HepG2 (cell line): ENCODE data around the gene EDN2. TPM values are rescaled to one million over a fixed set of nuclear protein-coding genes. Genes with fewer than 3 reads are reported as not detected.

Experiments
- CBFB ChIP-seq: sonication (generic); formaldehyde crosslinking; IDR thresholded peaks from 2 replicates; pipeline ENCODE4 v1.4.0; 2020; ENCODE audit warnings: missing genetic modification reagents
- FOXA1 ChIP-seq, 2 experiments: fragments of 450-650 bp in 1 of 2; sonication (generic) in 1 of 2; formaldehyde crosslinking in 1 of 2; IDR thresholded peaks; 2 replicates each; pipeline versions ENCODE4 v1.4.0 to v1.6.1; 2016 to 2020; ENCODE audit warnings: missing genetic modification reagents in 1 of 2
- FOXC1 ChIP-seq: sonication (generic); formaldehyde crosslinking; IDR thresholded peaks from 2 replicates; pipeline ENCODE4 v1.8.0; 2022; ENCODE audit warnings: mild to moderate bottlenecking, missing genetic modification reagents, borderline replicate concordance
- HMG20A ChIP-seq: IDR thresholded peaks from 2 replicates; pipeline ENCODE4 v1.6.1; 2016; ENCODE audit warnings: borderline replicate concordance
- KLF11 ChIP-seq: IDR thresholded peaks from 2 replicates; pipeline ENCODE4 v1.6.1; 2016; ENCODE audit warnings: missing compliant biosample characterization
- KLF9 ChIP-seq: IDR thresholded peaks from 2 replicates; pipeline ENCODE4 v1.6.1; 2016; ENCODE audit warnings: low read depth
- KMT2B ChIP-seq: IDR thresholded peaks from 2 replicates; pipeline ENCODE4 v1.6.1; 2016; ENCODE audit warnings: missing genetic modification reagents, missing compliant biosample characterization
- MATR3 ChIP-seq: sonication (generic); formaldehyde crosslinking; IDR thresholded peaks from 2 replicates; pipeline ENCODE4 v1.4.0; 2020; ENCODE audit warnings: missing genetic modification reagents
- MLLT10 ChIP-seq: sonication (generic); formaldehyde crosslinking; IDR thresholded peaks from 2 replicates; pipeline ENCODE4 v1.4.0; 2020; ENCODE audit warnings: missing genetic modification reagents
- POLR2G ChIP-seq: fragments of 200-400 bp; formaldehyde crosslinking; IDR thresholded peaks from 2 replicates; pipeline ENCODE4 v1.6.1; 2018; ENCODE audit warnings: mild to moderate bottlenecking, low read depth, low read length, moderate library complexity
- SMC3 ChIP-seq: IDR thresholded peaks from 2 replicates; pipeline ENCODE4 v1.6.1; 2011; ENCODE audit warnings: low read length, improper control_type of control experiment
- ZFX ChIP-seq: sonication (generic); formaldehyde crosslinking; IDR thresholded peaks from 2 replicates; pipeline ENCODE4 v1.4.0; 2020; ENCODE audit warnings: mild to moderate bottlenecking, low read depth, missing genetic modification reagents, moderate library complexity
- ZNF20 ChIP-seq: sonication (generic); formaldehyde crosslinking; IDR thresholded peaks from 2 replicates; pipeline ENCODE4 v1.4.0; 2020; ENCODE audit warnings: mild to moderate bottlenecking, moderate library complexity, missing genetic modification reagents
- ZNF260 ChIP-seq: sonication (generic); formaldehyde crosslinking; IDR thresholded peaks from 2 replicates; pipeline ENCODE4 v1.4.0; 2020; ENCODE audit warnings: missing genetic modification reagents, low read depth, mild to moderate bottlenecking, borderline replicate concordance
- ZNF34 ChIP-seq: sonication (generic); formaldehyde crosslinking; IDR thresholded peaks from 2 replicates; pipeline ENCODE4 v1.4.0; 2020; ENCODE audit warnings: mild to moderate bottlenecking, missing genetic modification reagents, borderline replicate concordance
- ZNF383 ChIP-seq: sonication (generic); formaldehyde crosslinking; IDR thresholded peaks from 2 replicates; pipeline ENCODE4 v1.4.0; 2020; ENCODE audit warnings: missing genetic modification reagents, mild to moderate bottlenecking, borderline replicate concordance
- ZSCAN25 ChIP-seq: sonication (generic); formaldehyde crosslinking; IDR thresholded peaks from 2 replicates; pipeline ENCODE4 v1.8.0; 2022; ENCODE audit warnings: mild to moderate bottlenecking, missing genetic modification reagents
- polyA plus RNA-seq, 8 experiments: library from polyadenylated mRNA; depleted of rRNA in 3 of 8; stranded (reverse) in 7 of 8; unstranded in 1 of 8; fragments of >200 nt; fragmentation: Illumina TruSeq in 4 of 8; extraction: Trizol in 4 of 8; gene quantifications; 2 replicates each; pipeline versions ENCODE4 v1.2.1 to v1.2.3, GENCODE V29; 2011 to 2016; ENCODE audit warnings: low read depth in 4 of 8, missing spikeins in 1 of 8, mixed read lengths in 1 of 8; ENCODE audit not compliant: insufficient read depth in 1 of 8
- total RNA-seq, 5 experiments: library from RNA; depleted of rRNA; stranded (reverse); fragments of >200 nt; fragmentation: Illumina TruSeq; extraction: Trizol; gene quantifications; 2 replicates each; pipeline ENCODE4 v1.2.3, GENCODE V29; 2016; ENCODE audit warnings: low read depth in 1 of 5
- TF ChIP-seq, protein P1 (sequence below): sonication (generic); formaldehyde crosslinking; IDR thresholded peaks from 2 replicates; pipeline ENCODE4 v1.9.0; 2022; ENCODE audit warnings: low read depth, missing genetic modification reagents
- TF ChIP-seq, protein P2 (sequence below): sonication (generic); formaldehyde crosslinking; IDR thresholded peaks from 2 replicates; pipeline ENCODE4 v1.4.0; 2020; ENCODE audit warnings: mild to moderate bottlenecking, missing genetic modification reagents
- TF ChIP-seq, protein P3 (sequence below): sonication (generic); formaldehyde crosslinking; IDR thresholded peaks from 2 replicates; pipeline ENCODE4 v1.4.0; 2020; ENCODE audit warnings: missing genetic modification reagents
- TF ChIP-seq, protein P4 (sequence below): sonication (generic); formaldehyde crosslinking; IDR thresholded peaks from 2 replicates; pipeline ENCODE4 v1.5.0; 2020; ENCODE audit warnings: mild to moderate bottlenecking, low read depth, missing genetic modification reagents, borderline replicate concordance
- TF ChIP-seq, protein P5 (sequence below): sonication (generic); formaldehyde crosslinking; IDR thresholded peaks from 2 replicates; pipeline ENCODE4 v1.8.0; 2022; ENCODE audit warnings: mild to moderate bottlenecking, missing genetic modification reagents, moderate library complexity
- TF ChIP-seq, protein P6 (sequence below): sonication (generic); formaldehyde crosslinking; IDR thresholded peaks from 2 replicates; pipeline ENCODE4 v1.8.1; 2022; ENCODE audit warnings: mild to moderate bottlenecking, missing genetic modification reagents

EDN2 gene
- total and polyA plus RNA-seq, 2 of the 13 experiments (the other 11 are each of a cell fraction or from before 2014, with no cell fraction given): not detected

DNA sequence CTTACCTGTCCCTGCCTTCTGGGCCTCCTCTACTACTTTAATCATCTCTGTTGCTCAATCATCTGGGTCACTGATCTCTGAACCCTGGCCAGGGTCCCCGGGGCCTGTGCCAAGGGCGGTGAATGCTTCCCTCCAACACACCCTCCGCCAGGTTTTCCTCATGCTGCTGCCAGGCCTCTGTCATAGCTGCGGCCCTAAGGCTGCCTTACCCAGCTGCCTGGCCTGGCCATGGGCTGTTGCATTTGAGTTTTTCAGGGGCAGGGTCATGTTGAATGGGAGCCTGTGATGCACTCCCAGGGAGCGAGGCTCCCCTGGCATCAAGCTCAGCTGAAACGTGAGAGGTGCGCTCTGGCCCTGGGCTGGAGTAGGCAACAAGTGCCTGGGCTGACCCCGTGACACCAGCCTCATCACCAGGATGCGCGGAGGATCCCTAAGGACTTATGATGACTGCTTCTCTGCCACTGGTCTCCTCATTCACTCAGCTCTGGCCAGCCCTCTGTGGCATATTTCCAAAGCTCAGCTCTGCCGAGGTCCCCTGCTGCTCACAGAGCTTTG lies 7.6 kb downstream of the EDN2 start (continued):
- TF ChIP-seq KLF11 (CRISPR knock-in tag): no peak
- TF ChIP-seq ZNF34 (CRISPR knock-in tag): no peak
- TF ChIP-seq ZSCAN25 (CRISPR knock-in tag): no peak
- TF ChIP-seq KLF9 (CRISPR knock-in tag): no peak
- TF ChIP-seq, protein P1, sequence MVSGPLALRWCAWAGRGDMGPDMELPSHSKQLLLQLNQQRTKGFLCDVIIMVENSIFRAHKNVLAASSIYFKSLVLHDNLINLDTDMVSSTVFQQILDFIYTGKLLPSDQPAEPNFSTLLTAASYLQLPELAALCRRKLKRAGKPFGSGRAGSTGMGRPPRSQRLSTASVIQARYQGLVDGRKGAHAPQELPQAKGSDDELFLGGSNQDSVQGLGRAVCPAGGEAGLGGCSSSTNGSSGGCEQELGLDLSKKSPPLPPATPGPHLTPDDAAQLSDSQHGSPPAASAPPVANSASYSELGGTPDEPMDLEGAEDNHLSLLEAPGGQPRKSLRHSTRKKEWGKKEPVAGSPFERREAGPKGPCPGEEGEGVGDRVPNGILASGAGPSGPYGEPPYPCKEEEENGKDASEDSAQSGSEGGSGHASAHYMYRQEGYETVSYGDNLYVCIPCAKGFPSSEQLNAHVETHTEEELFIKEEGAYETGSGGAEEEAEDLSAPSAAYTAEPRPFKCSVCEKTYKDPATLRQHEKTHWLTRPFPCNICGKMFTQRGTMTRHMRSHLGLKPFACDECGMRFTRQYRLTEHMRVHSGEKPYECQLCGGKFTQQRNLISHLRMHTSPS (CRISPR knock-in tag): peak; percentile 74; the same call in 1 of the 2 replicates
- TF ChIP-seq POLR2G: no peak
- TF ChIP-seq, protein P2, sequence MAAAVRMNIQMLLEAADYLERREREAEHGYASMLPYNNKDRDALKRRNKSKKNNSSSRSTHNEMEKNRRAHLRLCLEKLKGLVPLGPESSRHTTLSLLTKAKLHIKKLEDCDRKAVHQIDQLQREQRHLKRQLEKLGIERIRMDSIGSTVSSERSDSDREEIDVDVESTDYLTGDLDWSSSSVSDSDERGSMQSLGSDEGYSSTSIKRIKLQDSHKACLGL (CRISPR knock-in tag): no peak
- TF ChIP-seq SMC3: no peak
- TF ChIP-seq FOXA1 (IDR thresholded peaks at IDR 0.05): no peak
- no peak for TF ChIP-seq FOXA1 (CRISPR knock-in tag; IDR thresholded peaks at IDR 0.05)
- TF ChIP-seq, protein P3, sequence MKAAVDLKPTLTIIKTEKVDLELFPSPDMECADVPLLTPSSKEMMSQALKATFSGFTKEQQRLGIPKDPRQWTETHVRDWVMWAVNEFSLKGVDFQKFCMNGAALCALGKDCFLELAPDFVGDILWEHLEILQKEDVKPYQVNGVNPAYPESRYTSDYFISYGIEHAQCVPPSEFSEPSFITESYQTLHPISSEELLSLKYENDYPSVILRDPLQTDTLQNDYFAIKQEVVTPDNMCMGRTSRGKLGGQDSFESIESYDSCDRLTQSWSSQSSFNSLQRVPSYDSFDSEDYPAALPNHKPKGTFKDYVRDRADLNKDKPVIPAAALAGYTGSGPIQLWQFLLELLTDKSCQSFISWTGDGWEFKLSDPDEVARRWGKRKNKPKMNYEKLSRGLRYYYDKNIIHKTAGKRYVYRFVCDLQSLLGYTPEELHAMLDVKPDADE: no peak
- no peak for TF ChIP-seq ZNF260 (CRISPR knock-in tag)
- TF ChIP-seq MLLT10 (CRISPR knock-in tag): no peak
- peak; percentile 63 for TF ChIP-seq ZFX (CRISPR knock-in tag)
- TF ChIP-seq, protein P4, sequence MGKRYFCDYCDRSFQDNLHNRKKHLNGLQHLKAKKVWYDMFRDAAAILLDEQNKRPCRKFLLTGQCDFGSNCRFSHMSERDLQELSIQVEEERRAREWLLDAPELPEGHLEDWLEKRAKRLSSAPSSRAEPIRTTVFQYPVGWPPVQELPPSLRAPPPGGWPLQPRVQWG (CRISPR knock-in tag): no peak
- TF ChIP-seq MATR3 (CRISPR knock-in tag): no peak
- TF ChIP-seq, protein P5, sequence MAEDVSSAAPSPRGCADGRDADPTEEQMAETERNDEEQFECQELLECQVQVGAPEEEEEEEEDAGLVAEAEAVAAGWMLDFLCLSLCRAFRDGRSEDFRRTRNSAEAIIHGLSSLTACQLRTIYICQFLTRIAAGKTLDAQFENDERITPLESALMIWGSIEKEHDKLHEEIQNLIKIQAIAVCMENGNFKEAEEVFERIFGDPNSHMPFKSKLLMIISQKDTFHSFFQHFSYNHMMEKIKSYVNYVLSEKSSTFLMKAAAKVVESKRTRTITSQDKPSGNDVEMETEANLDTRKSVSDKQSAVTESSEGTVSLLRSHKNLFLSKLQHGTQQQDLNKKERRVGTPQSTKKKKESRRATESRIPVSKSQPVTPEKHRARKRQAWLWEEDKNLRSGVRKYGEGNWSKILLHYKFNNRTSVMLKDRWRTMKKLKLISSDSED (CRISPR knock-in tag): no peak
- TF ChIP-seq ZNF383 (CRISPR knock-in tag): no peak
- no peak for TF ChIP-seq ZNF20 (CRISPR knock-in tag)
- TF ChIP-seq FOXC1 (CRISPR knock-in tag): no peak
- TF ChIP-seq, protein P6, sequence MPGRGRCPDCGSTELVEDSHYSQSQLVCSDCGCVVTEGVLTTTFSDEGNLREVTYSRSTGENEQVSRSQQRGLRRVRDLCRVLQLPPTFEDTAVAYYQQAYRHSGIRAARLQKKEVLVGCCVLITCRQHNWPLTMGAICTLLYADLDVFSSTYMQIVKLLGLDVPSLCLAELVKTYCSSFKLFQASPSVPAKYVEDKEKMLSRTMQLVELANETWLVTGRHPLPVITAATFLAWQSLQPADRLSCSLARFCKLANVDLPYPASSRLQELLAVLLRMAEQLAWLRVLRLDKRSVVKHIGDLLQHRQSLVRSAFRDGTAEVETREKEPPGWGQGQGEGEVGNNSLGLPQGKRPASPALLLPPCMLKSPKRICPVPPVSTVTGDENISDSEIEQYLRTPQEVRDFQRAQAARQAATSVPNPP (CRISPR knock-in tag): no peak
- TF ChIP-seq CBFB: no peak
- no peak for TF ChIP-seq KMT2B
- TF ChIP-seq HMG20A (CRISPR knock-in tag): 0 out of 2 replicates have a peak, but pooled peaks have one; percentile 13
